GM19035 (cell line): Measurements from ENCODE around the gene LRRC41.
A peak's percentile ranks its signal among the peaks of the same experiment; 100 is the strongest.
"Not testable (repeated sequence)": the region's sequence is repeated elsewhere in the genome, so short reads cannot be mapped to it uniquely, and the experiment has no call there.

Source experiments
- ATAC-seq: cut with Tn5 transposase; IDR thresholded peaks from one replicate; pipeline ENCODE4 v1.9.1; 2021; ENCODE audit not compliant: unreplicated experiment

The LRRC41 gene

DNA sequence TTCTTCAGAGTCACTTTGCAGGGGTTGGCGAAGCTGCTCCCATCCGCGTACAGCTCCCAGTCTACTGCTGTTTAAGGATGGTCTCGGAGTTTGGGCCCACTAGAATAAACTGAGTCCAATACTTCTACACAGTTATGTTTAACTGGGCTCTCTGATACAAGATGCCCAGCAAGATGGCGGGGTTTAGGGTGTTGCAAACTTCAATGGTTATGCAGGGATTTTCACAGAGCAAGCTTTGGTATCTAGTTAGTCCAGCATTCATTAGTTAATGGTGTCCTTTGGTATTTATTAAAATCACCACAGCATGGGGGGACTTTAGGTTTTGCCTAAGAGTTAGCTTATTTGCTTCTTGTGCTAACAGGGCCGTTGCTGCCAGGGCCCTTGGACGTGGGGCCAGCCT is 24.8 kb upstream of the LRRC41 start:
- ATAC-seq: not testable (repeated sequence)

DNA sequence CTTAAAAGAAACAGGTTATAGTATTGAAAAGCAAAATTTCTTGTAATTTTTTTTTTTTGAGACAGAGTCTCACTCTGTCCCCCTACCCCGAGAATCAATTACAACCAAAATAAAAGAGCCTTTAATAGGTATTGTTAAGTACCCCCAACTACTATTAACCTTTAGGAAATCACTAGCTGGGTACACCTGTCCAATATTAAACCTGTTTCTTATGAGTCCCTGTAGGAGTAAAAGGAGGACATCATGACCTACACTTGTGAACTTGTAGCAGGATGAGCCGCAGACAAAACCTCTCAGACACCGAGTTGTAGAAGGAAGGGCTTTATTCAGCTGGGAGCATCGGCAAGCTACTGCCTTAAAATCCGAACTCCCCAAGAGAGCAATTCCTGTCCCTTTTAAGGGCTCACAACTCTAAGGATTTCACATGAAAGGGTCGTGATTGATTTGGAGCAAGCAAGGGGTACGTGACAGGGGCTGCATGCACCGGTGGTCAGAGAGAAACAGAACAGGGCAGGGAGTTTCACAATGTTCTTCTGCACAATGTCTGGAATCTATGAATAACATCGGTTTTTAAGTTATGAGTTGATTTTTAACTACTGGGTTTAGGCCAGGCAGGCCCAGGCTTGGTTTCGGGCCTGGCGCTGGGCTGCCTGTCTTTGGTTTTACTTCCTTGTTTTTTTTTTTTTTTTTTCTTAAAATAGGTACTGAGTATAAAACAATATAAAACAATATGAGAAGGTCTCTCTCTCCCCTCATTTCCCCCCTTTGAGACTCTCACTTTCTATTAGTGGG is 22.1 kb upstream of the LRRC41 start:
- not testable (repeated sequence) for ATAC-seq

DNA sequence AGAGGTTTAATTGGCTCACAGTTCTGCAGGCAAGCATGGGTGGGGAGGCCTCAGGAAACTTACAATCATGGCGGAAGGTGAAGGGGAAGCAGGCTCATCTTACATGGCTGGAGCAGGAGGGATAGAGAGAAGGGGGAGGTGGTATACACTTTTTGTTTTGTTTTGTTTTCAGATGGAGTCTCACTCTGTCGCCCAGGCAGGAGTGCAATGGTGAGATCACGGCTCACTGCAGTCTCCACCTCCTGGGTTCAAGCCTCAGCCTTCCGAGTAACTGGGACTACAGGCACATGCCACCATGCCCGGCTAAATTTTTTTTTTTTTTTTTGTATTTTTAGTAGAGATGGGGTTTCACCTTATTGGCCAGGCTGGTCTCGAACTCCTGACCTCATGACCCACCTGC is 18.8 kb upstream of the LRRC41 start:
- ATAC-seq: not testable (repeated sequence)

DNA sequence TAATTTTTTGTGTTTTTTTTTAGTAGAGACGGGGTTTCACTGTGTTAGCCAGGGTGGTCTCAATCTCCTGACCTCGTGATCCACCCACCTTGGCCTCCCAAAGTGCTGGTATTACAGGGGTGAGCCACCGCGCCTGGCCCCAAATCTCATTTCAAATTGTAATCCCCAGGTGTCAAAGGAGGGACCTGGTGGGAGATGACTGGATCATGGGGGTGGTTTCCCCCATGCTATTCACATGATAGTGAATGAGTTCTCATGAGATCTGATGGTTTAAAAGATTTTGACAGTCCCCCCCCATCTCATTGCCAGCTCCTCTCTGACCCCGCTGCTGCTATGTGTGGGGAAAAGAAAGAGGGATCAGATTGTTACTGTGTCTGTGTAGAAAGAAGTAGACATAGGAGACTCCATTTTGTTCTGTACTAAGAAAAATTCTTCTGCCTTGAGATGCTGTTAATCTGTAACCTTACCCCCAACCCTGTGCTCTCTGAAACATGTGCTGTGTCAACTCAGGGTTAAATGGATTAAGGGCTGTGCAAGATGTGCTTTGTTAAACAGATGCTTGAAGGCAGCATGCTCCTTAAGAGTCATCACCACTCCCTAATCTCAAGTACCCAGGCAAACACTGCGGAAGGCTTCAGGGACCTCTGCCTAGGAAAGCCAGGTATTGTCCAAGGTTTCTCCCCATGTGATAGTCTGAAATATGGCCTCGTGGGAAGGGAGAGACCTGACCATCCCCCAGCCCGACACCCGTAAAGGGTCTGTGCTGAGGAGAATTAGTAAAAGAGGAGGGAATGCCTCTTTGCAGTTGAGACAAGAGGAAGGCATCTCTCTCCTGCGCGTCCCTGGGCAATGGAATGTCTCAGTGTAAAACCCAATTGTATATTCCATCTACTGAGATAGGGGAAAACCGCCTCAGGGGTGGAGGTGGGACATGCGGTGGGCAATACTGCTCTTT is 16.8 kb upstream of the LRRC41 start:
- ATAC-seq: not testable (repeated sequence)

DNA sequence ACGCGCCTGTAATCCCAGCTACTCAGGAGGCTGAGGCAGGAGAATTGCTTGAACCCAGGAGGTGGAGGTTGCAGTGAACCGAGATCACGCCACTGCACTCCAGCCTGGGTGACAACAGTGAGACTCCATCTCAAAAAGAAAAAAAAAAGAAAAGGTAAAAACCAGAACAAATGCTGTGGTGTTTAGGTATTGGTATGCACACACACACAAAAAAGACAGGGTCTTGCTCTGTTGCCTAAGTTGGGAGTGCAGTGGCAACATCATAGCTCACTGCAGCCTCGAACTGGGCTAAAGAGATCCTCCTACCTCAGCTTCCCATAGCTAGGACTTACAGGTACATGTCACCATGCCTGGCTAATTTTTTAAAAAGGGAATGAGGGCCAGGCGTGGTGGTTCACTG is 15.9 kb upstream of the LRRC41 start:
- ATAC-seq: not testable (repeated sequence)

DNA sequence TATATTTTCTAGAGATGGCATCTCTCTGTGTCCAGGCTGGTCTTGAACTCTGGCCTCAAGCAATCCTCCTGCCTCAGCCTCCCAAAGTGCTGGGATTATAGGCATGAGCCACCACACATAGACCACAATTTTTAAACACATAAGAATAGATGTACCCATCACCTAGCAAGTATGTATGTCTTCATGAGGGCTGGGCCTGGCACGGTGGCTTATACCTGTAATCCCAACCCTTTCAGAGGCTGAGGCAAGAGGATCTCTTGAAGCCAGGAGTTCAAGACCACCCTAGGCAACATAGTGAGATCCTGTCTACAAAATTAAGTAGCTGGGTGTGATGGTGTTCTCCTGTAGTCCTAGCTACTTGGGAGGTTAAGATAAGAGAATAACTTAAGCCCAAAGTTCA is 13.9 kb upstream of the LRRC41 start:
- ATAC-seq: no peak

DNA sequence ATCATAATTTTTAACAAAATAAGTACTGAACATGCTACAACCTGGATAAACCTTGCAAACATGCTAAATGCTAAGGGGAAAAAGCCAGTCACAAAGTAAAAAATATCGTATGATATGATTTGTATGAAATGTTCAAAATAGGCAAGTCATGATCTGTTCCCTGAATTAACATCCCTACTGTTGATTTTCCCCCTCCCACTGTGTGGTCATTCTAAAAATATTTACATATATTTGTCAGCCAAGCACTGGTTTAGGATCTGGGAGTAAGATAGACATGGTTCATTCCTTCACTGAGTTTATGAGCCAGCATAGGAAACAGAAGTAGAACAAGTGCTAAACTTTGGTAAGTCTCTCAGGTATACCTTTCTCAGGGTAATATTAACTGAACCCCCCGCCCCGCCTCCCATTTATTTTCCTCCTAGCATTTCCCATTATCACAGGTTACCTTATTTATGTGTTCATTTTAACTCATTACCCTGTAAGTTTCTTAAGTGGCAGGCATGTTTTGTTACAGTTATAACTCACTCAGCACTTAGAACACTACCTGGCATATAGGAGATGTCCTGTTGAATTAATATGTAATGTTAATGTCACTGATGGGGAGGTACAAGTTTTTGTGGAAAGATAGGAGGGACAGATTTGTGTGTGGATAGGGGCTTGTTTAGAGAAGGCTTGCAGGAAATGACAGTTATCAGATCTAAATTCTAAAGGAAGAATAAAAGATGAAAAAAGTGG is 12.4 kb upstream of the LRRC41 start:
- ATAC-seq: no peak

DNA sequence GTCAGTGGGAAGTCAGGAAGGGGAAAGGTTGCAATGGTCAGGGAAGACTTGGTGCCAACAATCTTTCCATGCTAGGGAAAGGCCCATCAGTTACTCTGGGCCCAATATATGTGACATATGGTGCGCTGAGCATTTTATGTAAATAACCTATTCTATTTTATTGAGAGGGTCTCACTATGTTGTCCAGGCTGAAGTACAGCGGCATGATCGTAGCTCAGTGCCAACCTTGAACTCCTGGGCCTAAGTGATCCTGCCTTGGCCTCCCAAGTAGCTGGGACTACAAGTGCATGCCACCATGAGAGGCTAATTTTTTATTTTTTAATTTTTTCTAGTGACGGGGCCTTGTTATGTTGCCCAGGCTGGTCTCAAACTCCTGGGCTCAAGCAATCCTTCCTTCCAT is 6.9 kb upstream of the LRRC41 start:
- no peak for ATAC-seq

DNA sequence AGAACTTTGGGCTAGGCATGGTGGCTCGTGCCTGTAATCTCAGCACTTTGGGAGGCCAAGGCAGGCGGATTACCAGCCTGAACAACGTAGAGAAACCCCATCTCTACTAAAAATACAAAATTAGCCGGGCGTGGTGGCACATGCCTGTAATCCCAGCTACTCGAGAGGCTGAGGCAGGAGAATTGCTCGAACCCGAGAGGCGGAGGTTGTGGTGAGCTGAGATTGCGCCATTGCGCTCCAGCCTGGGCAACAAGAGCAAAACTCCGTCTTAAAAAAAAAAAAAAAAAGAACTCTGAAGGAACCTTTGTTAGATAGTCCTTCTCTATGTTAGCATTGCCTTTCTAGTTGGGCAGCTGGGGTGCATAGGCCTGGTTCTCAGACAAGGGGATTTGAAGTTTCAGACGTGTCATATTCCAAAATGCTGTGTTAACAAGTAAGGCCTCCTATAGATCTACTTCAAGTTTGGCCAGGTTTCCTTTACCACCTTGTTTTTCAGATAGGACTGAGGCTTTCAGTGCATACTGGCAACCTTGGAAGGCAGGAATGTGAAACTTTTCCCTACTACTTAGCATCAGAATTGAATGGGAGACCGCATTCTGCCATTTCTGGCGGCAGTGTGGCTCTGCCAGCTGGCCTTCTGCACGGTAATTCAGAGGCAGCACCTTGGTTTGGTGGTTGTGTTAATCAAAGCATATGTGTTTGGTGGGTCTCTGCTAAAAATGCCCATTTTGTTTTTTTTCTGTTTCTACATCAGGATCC is 6.2 kb upstream of the LRRC41 start:
- no peak for ATAC-seq

DNA sequence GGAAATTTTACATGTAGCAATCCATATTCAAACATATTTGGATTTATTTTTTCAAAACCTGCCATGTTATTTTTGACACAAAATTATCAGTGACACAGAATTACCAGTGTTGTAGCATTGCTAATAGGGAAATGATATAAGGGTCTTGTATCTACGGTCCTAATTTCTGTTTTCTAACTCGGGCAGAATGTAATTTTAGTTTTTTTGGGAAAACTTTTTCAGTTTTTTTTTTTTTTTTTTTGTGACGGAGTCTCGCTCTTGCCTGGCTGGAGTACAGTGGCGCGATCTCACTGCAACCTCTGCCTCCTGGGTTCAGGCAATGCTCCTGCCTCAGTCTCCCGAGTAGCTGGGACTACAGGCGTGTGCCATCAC is 2.7 kb upstream of the LRRC41 start:
- ATAC-seq: no peak

DNA sequence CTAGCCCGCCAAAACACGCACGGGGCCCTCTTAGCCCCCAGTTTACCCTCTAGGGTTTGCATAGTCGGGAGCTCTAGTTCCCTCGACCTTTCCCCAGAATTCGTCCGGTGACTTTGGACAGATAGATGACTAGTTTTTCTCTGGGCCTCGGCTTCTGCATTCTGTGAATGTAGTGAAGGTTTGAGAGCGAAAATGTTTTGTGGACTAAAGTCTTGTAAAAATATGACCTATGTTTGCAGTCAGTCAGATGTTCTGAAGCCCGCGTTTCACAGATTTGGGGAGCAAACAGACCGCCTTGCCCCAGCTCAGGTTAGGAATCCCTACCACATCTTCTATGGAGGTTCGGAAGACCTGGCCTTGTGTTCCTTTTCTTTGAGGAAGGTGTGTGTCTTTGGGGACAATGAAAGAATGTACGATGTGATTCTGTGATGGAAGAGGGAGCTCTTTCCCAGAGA is 483 bp upstream of the LRRC41 start:
- ATAC-seq: no peak

DNA sequence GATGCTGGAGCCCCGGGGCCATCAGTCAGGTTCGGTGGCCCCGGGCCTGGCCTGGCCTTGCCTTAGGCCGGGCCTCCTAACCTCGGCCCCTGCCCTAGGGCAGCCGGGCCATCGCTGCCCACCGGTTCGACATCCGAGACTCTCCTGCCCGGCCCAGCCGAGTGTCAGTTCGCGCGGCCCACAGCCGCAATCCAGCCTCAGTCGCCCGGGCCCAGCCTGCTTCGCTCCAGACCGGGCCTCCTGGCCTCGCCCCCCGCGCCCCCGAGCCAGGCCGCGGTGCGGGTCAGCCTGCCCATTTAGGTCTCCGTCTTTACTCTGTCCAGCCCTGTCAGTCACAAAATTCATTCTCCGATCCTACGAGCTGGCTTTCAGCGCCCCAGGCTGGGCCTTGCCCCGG is 777 bp downstream of the LRRC41 start:
- peak; percentile 11 for ATAC-seq

DNA sequence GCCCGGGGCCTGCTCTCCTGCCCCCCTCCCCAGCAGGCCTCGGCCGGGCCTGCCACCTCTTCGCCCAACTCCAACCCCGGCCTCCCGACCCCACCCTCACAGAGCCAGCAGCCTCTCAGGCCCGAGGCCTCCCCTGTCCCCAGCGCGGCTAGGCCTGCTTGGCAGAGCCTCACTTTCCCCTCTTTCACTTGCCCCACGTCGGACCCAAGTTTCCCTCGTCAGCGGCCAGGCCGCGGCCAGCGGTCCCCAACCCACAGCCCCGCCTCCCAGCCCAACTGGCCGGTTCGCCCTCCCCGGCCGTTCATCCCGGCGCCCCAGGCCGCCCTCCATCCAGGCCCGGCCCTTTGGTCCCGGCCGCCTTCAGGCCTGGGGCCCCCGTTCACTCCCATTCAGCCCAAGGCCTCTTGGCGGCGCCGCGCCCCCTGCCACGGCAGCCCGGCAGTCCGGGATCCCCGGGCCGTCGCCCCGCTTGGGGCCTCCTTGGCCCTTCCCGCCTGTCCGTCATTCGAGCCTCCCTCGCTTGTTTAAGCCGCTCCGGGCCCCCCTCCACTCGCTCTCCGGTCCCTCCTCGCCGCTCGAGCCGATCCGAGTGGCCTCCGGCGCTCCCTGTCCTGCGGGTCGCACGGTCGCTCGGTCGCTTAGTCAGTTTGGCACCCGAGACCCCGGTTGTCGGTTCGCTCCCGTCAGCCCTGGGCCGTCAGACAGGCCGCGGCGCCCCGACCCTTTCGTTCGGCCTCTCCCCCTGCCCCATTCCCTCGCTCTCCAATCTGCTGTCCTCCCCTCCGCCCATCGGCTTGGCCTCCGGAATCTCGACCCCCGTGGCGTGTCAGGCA is 1.4 kb downstream of the LRRC41 start:
- peak; percentile 29 for ATAC-seq

DNA sequence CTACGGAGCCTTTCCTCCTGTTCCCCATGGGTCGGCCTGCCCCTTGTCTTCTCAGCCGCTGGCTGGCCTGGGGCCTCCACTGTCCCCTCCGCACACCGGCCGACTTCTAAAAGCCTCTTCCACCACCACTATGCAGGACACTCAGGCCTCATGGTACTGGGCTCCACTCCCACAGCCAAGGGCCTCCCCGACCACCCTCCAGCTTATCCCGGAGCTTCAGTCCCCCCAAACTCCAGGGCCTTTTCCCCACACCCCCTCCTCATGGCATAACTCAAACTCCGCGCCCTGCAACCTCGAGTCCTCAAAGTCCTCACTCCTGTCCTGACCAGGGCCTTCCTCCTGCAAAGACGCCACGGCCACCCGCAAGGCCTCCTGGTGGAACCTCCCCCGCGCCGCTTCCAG is 2.0 kb downstream of the LRRC41 start:
- no peak for ATAC-seq

DNA sequence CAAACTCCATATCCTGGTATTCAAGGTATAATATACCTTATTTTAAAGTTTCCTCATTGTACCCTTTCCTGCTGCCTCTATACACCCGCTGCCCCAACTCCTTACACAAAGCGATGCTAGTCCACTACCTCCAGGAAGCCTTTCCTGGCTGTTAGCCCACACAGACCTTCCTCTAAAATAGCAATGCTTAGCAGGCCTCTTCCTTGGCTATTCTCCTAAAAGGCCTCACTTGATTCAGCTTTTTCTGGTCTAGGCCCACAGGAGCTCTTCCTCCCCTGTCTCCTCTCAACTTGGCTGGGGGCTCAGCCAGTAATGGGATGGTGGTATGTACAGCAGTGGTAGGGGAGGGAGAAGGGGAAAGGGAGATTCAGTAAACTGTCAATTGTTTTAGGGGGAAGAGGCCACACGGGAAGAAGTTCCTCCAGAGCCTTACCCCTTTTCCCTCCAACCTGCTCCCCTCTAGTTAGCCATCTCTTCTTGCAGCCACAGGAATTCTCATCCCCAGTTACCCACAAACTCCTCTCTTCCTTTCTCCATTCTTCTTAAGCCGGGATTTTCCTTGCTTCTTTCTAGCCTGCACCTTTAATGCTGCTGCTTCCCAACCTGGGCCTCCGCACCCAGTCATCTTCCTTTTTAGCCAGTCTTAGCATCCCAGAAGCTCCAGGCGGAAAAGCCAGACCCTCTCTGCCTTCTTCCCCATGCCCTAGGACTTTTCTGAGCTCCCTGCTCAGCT is 2.6 kb downstream of the LRRC41 start:
- no peak for ATAC-seq

DNA sequence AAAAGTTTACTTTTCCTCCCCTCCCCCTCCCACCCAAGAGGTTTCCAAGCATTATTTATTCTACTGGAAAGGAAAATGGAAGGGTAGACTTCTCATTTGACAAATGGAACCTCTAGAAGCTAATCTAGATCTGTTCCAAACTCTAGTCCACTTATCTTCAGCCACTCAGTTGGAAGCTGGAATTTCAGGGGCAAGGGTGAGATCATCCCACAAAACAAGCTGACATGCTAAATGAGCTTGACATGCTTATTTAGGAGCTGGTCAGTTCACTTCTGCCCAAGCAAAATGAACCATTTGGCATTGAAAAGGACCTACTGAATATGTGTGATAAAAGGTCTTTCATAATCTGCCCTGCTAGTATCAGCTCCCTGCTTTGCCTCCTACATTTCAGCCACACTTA is 5.0 kb downstream of the LRRC41 start:
- ATAC-seq: no peak

DNA sequence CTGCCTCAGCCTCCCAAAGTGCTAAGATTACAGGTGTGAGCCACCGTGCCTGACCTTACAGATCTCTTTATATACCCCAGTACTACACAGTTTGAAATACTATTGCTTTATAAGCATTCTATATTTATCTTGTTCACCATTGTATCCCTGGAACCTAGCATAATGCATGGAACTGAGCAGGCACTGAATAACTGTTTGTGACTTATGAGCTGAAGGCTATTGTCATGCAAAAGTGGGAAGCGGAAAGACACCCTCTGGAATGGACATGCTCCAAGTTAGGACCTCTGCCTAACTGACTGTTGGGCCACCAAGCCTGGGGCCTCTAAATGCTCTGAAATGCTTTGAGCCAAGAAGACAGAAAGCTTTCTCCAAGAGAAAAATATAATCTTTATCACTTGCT is 8.1 kb downstream of the LRRC41 start:
- ATAC-seq: no peak

DNA sequence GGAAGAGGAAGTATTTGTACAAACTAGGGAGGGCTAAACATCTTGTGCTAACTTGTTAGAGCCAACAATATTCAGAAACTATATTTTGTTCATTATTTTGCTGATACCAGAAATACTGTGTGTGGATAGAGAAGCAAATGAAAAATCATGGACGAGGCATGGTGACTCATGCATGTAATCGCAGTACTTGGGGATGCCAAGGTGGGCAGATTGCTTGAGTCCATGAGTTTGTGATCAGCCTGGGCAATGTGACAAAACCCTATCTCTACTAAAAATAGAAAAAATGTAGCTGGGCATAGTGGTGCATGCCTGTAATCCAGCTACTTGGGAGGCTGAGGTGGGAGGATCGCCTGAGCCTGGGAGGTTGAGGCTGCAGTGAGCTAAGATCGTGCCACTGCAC is 13.4 kb downstream of the LRRC41 start:
- ATAC-seq: no peak

DNA sequence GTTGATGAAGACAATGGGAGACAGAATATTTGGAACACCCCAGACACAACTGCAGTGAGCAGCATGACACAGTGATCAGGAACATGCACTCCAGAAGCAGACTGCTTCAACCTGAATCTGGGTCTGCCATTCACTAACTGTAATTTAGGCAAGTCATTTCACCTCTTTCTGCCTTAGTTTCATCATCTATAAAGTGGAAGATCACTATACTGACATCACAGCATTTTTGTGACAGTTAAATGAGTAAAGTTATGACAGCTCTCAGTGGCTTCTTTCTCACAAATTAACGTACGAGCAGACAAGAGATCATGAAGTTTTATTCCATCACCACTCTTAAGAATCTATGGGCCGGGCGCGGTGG is 14.3 kb downstream of the LRRC41 start:
- no peak for ATAC-seq
